Right atrium auricular region (tissue), 2 donors: Measurements from ENCODE around the gene KLK3. TPM values are rescaled to one million over a fixed set of nuclear protein-coding genes. Genes with fewer than 3 reads are reported as not detected.

ENCODE experiments used
- DNase-seq: peaks from one replicate; pipeline ENCODE4 v3.0.0-alpha.2; 2019; ENCODE audit warnings: low spot score
- H3K27ac ChIP-seq, 2 donors: fragments of 200-600 bp; sonication (generic); 1 replicate in 1 of 2; 2 replicates in 1 of 2; pipeline ENCODE4 v1.5.1; 2016 to 2019
- H3K27me3 ChIP-seq, 2 donors: fragments of 200-600 bp; sonication (generic); one replicate each; pipeline versions ENCODE4 v1.5.1 to v1.6.0; 2017 to 2019
- H3K36me3 ChIP-seq: fragments of 200-600 bp; sonication (generic); one replicate; pipeline ENCODE4 v1.5.1; 2016
- H3K4me1 ChIP-seq, 2 donors: fragments of 200-600 bp; sonication (generic); one replicate each; pipeline versions ENCODE4 v1.5.1 to v1.6.0; 2017 to 2019
- H3K4me3 ChIP-seq, 2 donors: fragments of 200-600 bp; sonication (generic); 1 replicate in 1 of 2; 2 replicates in 1 of 2; pipeline ENCODE4 v1.5.1; 2017 to 2019; ENCODE audit warnings: mild to moderate bottlenecking in 1 of 2, moderate library complexity in 1 of 2
- H3K9me3 ChIP-seq, 2 donors: fragments of 200-600 bp; sonication (generic); one replicate each; pipeline ENCODE4 v1.5.1; 2019
- total RNA-seq, 2 donors: library from RNA; depleted of rRNA; stranded (reverse); fragments of >200 nt; gene quantifications; one replicate each; pipeline ENCODE4 v1.1.0, GENCODE V29; 2016
- TF ChIP-seq, protein P1 (sequence below), 2 donors: fragments of 200-600 bp; sonication (generic); IDR thresholded peaks; one replicate each; pipeline ENCODE4 v1.5.1; 2019; ENCODE audit warnings: antibody characterized with exemption in 2 of 2

KLK3 gene
- total RNA-seq, 2 donors from 2014 or later: not detected

DNA sequence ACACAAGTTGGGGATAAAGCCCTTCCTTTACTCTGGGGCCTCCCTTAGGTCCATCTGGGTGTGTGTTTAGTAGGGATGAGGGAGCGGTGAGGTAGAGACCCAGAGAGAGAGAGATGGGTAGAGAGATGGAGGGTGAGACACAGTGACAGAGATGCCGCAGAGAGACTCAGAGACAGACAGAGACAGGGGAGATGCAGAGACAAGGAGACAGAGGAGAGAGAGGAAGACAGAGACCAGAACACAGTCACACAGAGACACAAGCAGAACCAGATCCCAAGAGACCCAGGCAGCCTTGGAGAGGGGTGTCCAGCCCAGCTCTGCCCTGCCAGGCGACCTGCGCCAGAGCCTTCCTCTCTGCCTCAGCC, 33.5 kb upstream of the KLK3 start:
- Histone ChIP-seq H3K4me1 (peaks cover 0 to 21% of the 10 kb centered on the region in 2 donors), H3K27me3 (peaks cover 9 to 33% of the 10 kb centered on the region in 2 donors), H3K9me3 (no peaks in the 10 kb centered on the region), H3K36me3 (no peaks in the 10 kb centered on the region), H3K4me3 (no peak overlapping the region), H3K27ac (no peak overlapping the region)
- TF ChIP-seq, protein P1, sequence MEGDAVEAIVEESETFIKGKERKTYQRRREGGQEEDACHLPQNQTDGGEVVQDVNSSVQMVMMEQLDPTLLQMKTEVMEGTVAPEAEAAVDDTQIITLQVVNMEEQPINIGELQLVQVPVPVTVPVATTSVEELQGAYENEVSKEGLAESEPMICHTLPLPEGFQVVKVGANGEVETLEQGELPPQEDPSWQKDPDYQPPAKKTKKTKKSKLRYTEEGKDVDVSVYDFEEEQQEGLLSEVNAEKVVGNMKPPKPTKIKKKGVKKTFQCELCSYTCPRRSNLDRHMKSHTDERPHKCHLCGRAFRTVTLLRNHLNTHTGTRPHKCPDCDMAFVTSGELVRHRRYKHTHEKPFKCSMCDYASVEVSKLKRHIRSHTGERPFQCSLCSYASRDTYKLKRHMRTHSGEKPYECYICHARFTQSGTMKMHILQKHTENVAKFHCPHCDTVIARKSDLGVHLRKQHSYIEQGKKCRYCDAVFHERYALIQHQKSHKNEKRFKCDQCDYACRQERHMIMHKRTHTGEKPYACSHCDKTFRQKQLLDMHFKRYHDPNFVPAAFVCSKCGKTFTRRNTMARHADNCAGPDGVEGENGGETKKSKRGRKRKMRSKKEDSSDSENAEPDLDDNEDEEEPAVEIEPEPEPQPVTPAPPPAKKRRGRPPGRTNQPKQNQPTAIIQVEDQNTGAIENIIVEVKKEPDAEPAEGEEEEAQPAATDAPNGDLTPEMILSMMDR (IDR thresholded peaks at IDR 0.05): no peak
- DNase-seq: no peak

DNA sequence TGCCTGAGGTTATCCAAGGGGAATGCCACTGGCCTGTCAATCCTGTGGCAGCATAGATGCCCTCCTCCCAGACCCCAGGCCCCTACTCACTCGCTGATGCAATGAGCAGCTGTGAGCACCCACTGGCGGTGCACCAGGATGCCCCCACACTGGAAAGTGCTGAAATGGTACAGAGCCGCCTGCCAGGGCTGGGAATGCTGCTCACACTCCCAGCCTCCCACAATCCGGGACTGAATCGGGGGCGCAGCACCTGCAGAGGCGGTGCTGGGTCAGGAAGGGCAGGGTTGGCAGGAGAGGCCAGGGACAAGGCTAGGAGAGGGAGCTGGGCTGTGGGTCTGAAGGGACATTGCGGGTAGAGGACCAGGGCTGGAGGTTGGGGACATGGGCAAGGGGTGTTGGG, 33.1 kb upstream of the KLK3 start:
- Histone ChIP-seq H3K9me3 (no peaks in the 10 kb centered on the region), H3K36me3 (no peaks in the 10 kb centered on the region), H3K4me3 (no peak overlapping the region), H3K27me3 (peaks cover 9 to 33% of the 10 kb centered on the region in 2 donors), H3K27ac (no peak overlapping the region), H3K4me1 (peaks cover 0 to 21% of the 10 kb centered on the region in 2 donors)
- TF ChIP-seq, protein P1 (IDR thresholded peaks at IDR 0.05): no peak
- DNase-seq: no peak

DNA sequence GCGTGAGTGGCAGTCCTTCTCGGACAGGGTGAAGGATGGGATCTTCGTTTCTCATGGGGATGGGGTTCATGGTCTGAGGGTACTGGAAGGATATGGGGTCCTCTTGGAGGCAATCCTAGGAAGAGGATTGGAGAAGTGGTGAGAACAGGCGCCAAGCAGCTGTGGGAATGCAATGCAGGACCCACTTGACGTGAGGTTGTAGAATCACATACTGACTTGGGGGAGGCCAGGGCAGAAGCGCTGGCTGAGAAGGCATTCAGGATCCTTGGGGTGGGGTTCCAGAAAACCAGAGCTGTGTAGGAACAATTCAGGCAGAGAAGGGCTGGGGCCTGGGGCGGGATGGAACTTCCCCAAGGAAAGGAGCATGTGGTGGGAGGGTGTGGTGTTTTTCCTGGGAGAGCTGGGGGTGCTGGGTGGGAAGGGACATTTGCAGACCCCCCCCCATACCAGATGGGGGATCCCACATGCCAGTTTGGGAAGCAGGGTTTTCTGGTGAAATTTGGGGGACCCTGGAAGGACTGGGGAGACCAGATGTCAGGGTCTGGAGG, 32.0 kb upstream of the KLK3 start:
- no peak overlapping the region for H3K4me3 ChIP-seq
- H3K27ac ChIP-seq: no peak overlapping the region
- TF ChIP-seq, protein P1 (IDR thresholded peaks at IDR 0.05): no peak
- no peaks in the 10 kb centered on the region for H3K36me3 ChIP-seq
- no peaks in the 10 kb centered on the region for H3K9me3 ChIP-seq
- H3K4me1 ChIP-seq: peaks cover 0 to 21% of the 10 kb centered on the region in 2 donors
- peaks cover 9 to 33% of the 10 kb centered on the region in 2 donors for H3K27me3 ChIP-seq
- DNase-seq: no peak

DNA sequence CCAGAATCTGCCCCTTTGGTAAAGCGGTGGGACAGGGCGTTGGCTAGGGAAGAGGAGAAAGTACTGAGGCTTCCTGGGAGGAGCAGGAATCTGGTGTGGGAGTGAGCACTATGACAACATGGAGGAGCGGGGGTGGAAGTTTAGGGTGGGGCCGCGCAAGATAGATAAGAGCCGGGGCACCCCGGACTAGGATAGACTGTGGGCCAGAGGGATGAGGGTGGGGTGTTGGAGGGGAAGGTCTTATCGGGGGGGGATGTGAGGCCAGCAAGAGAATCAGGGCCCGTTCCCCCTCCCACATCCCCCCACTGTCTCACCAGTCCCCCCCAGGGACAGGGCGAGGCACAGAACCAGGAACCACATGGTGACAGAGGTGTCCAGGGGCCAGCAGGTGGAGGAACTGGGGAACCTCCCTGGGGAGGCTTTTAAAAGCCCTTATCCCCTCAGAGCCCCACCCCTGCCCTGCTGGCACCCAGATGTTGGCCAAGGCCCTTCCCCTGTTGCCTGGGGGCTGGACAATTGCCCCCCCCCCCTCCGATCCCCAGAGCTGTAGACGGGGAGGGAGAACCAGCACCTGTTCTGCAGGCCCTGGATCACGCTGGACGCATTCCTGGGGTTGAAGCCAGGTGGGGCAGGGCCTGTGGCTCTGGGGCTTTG, 31.2 kb upstream of the KLK3 start, which contains the start of gene KLK1:
Gene KLK1, minus strand, starts transcription at position 399 of the 654 bp plus-strand sequence. Its CDS starts 39 bp downstream, at position 360.
- Histone ChIP-seq H3K27me3 (peaks cover 7 to 26% of the 10 kb centered on the region in 2 donors), H3K27ac (no peak within 1 kb of the TSS), H3K9me3 (no peaks in the 10 kb centered on the region), H3K4me3 (no peak within 1 kb of the TSS), H3K36me3 (no peaks in the 10 kb centered on the region), H3K4me1 (peaks cover 0 to 14% of the 10 kb centered on the region in 2 donors)
- TF ChIP-seq, protein P1 (IDR thresholded peaks at IDR 0.05): no peak
- no peak for DNase-seq

DNA sequence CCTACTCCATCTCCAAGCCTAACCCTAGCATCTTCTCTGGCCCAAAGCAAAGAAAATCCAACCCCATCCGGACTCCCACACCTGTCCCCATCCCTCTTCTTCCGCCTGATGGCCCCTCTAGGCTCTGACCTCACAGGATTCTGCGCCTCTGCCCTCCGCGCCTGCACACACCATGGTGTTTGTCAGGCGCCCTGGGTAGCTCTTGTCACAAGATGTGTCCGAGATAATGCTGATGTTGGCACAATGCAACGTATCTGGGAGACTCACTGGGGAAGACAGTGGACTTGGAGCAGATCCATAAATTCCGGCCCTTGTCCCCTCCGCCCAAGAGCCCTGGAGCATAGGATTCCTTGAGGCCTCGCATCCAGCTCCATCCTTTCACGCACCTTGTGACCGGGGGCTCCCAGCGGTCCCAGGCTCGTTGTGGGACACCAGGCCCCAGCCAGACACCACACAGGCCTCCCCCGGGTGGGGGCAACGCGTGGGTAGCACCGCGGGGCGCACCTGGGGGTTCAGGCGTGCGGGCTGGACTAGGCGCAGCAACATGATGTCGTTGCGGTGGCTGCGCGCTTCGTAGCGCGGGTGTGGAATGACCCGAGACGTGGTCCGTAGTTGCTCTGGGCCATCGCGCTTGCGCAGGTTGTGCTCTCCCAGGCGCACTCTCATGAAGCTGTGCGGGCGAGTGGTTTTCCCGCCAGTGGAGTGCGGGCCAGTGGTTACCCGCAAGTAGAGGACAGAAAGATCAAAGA, 28.0 kb upstream of the KLK3 start:
- no peaks in the 10 kb centered on the region for H3K27me3 ChIP-seq
- H3K9me3 ChIP-seq: no peaks in the 10 kb centered on the region
- no peaks in the 10 kb centered on the region for H3K4me1 ChIP-seq
- DNase-seq: no peak
- TF ChIP-seq, protein P1 (IDR thresholded peaks at IDR 0.05): no peak
- H3K36me3 ChIP-seq: no peaks in the 10 kb centered on the region
- H3K4me3 ChIP-seq: no peak overlapping the region
- no peak overlapping the region for H3K27ac ChIP-seq
